HFFc6 (cell line): ENCODE measurements around the gene OR51E1. TPM values are rescaled to one million over a fixed set of nuclear protein-coding genes. Genes with fewer than 3 reads are reported as not detected.

Source experiments
- DNase-seq: peaks from one replicate; pipeline ENCODE4 v3.0.0-alpha.2; 2018
- H3K27ac Mint-ChIP-seq: 2 replicates; pipeline ENCODE4 v1.8.0; 2020; ENCODE audit warnings: mild to moderate bottlenecking, mixed read lengths
- H3K27me3 Mint-ChIP-seq: 2 replicates; pipeline ENCODE4 v1.8.0; 2021; ENCODE audit warnings: mild to moderate bottlenecking, moderate library complexity, mixed read lengths; ENCODE audit not compliant: insufficient read depth
- H3K36me3 Mint-ChIP-seq: 2 replicates; pipeline ENCODE4 v1.8.0; 2021; ENCODE audit warnings: low read depth, mixed read lengths
- H3K4me1 Mint-ChIP-seq: 2 replicates; pipeline ENCODE4 v1.8.0; 2020; ENCODE audit warnings: low read depth, mixed read lengths
- H3K4me3 Mint-ChIP-seq: 2 replicates; pipeline ENCODE4 v1.8.0; 2020; ENCODE audit warnings: mild to moderate bottlenecking, moderate library complexity, mixed read lengths
- H3K9me3 Mint-ChIP-seq: 2 replicates; pipeline ENCODE4 v1.8.0; 2020; ENCODE audit warnings: mild to moderate bottlenecking, mixed read lengths
- CTCF ChIP-seq: fragments of 200-600 bp; sonication (generic); IDR thresholded peaks from 2 replicates; pipeline ENCODE4 v1.5.0; 2021; ENCODE audit warnings: antibody characterized with exemption, mild to moderate bottlenecking
- total RNA-seq, 6 experiments: library from RNA; stranded (reverse); fragmentation: NEBNext Ultra II Directional; extraction: Animal tissue kit (Norgen Biotek cat#: 25700); gene quantifications; 2 replicates in 1 of 6; 3 replicates in 5 of 6; pipeline ENCODE4 v1.2.3, GENCODE V29; 2021

OR51E1 gene
- total RNA-seq, 6 experiments from 2014 or later = not detected

- no peaks in the 10 kb centered on the region; the same call in 1 of the 2 replicates for H3K9me3 Mint-ChIP-seq
- no peak overlapping the region for H3K27ac Mint-ChIP-seq
- H3K4me3 Mint-ChIP-seq = no peak overlapping the region
- DNase-seq = peak; percentile 39
- peaks cover 10% of the 10 kb centered on the region for H3K27me3 Mint-ChIP-seq
- peak; percentile 89 for TF ChIP-seq CTCF
- H3K36me3 Mint-ChIP-seq = no peaks in the 10 kb centered on the region; the same call in 1 of the 2 replicates
- no peaks in the 10 kb centered on the region for H3K4me1 Mint-ChIP-seq
Measured at GRCh38 chr11:4626207-4627099, 17.3 kb upstream of the OR51E1 start.

- Mint-ChIP-seq H3K4me1 (no peaks in the 10 kb centered on the region), H3K9me3 (no peaks in the 10 kb centered on the region), H3K36me3 (no peaks in the 10 kb centered on the region), H3K27me3 (peaks cover 3% of the 10 kb centered on the region; the same call in 1 of the 2 replicates), H3K27ac (no peak overlapping the region), H3K4me3 (no peak overlapping the region)
- TF ChIP-seq CTCF = no peak
- no peak for DNase-seq
Measured at GRCh38 chr11:4636136-4636535, 7.6 kb upstream of the OR51E1 start.

- Mint-ChIP-seq H3K36me3 (no peaks in the 10 kb centered on the region), H3K4me1 (no peaks in the 10 kb centered on the region), H3K27ac (no peak within 1 kb of the TSS), H3K27me3 (peaks cover 3% of the 10 kb centered on the region; the same call in 1 of the 2 replicates), H3K4me3 (no peak within 1 kb of the TSS), H3K9me3 (no peaks in the 10 kb centered on the region)
- TF ChIP-seq CTCF = peak; percentile 91
- peak; percentile 40 for DNase-seq
Measured at GRCh38 chr11:4636962-4637661, 6.7 kb upstream of the OR51E1 start, which contains the start of gene OR51D1. Gene OR51D1 (plus strand): TSS chr11:4637477. CDS start chr11:4639791, 2,314 bp downstream.

- Mint-ChIP-seq H3K27ac (no peak overlapping the region), H3K4me3 (no peak overlapping the region), H3K4me1 (no peaks in the 10 kb centered on the region), H3K36me3 (no peaks in the 10 kb centered on the region), H3K9me3 (no peaks in the 10 kb centered on the region), H3K27me3 (peaks cover 3% of the 10 kb centered on the region; the same call in 1 of the 2 replicates)
- no peak for DNase-seq
- TF ChIP-seq CTCF = no peak
Measured at GRCh38 chr11:4637662-4638047, 6.1 kb upstream of the OR51E1 start.

GRCh38 chr11:4639931-4640330 lies 3.9 kb upstream of the OR51E1 start:
- no peak overlapping the region for H3K27ac Mint-ChIP-seq
- H3K4me1 Mint-ChIP-seq = no peaks in the 10 kb centered on the region
- DNase-seq = no peak
- no peaks in the 10 kb centered on the region for H3K9me3 Mint-ChIP-seq
- no peak overlapping the region for H3K4me3 Mint-ChIP-seq
- H3K36me3 Mint-ChIP-seq = no peaks in the 10 kb centered on the region
- H3K27me3 Mint-ChIP-seq = peaks cover 3% of the 10 kb centered on the region; the same call in 1 of the 2 replicates
- TF ChIP-seq CTCF = no peak
